Pancreas (tissue), 10 donors: ENCODE data around the gene TMEM150B. TPM values are rescaled to one million over a fixed set of nuclear protein-coding genes. Genes with fewer than 3 reads are reported as not detected.

Source experiments
- ATAC-seq, 4 donors: fragments of 200-7000 bp; cut with Tn5 transposase; one replicate each; pipeline versions ENCODE4 v1.8.0 to v1.9.1; 2020; ENCODE audit warnings: mild to moderate bottlenecking in 4 of 4, moderate library complexity in 4 of 4
- DNase-seq, 6 donors: peaks; one replicate each; pipeline ENCODE4 v3.0.0-alpha.2; 2020
- FAIRE-seq: peaks from 2 replicates; lab custom pipeline; 2012; peaks lifted over from hg19 to GRCh38; lab: Jason Lieb, UNC
- H3K27ac ChIP-seq, 4 donors: fragments of 200-600 bp; sonication (generic); 1 replicate in 3 of 4; 2 replicates in 1 of 4; pipeline versions ENCODE4 v1.5.0 to v1.8.0; 2020
- H3K27me3 ChIP-seq, 4 donors: fragments of 200-600 bp; one replicate each; pipeline ENCODE4 v1.8.0; 2021
- H3K36me3 ChIP-seq, 3 donors: fragments of 200-600 bp; sonication (generic) in 1 of 3; one replicate each; pipeline versions ENCODE4 v1.5.0 to v1.8.0; 2020 to 2021
- H3K4me1 ChIP-seq, 3 donors: fragments of 200-600 bp; one replicate each; pipeline ENCODE4 v1.8.0; 2021
- H3K4me3 ChIP-seq, 4 donors: fragments of 200-600 bp; sonication (generic) in 2 of 4; one replicate each; pipeline versions ENCODE4 v1.5.0 to v1.8.0; 2020 to 2021
- H3K9me3 ChIP-seq, 4 donors: fragments of 200-600 bp; one replicate each; pipeline ENCODE4 v1.8.0; 2021
- WGBS, 2 donors: extraction: QIAGEN DNeasy Blood & Tissue Kit; methylation state at CpG; one replicate each; pipeline ENCODE4 v1.1.7; 2013; 5-methylcytosine and 5-hydroxymethylcytosine counted together
- intact Hi-C, 3 donors: fragments of 100-400 bp; cut with DNase I; formaldehyde crosslinking; loops; one replicate each; pipeline versions ENCODE4 v1.11.1 to v1.14.2; 2022
- polyA plus RNA-seq, 2 donors: library from polyadenylated mRNA; stranded (reverse); fragments of 200-250 nt; gene quantifications; one replicate each; pipeline ENCODE4 v1.2.3, GENCODE V29; 2013
- total RNA-seq, 6 donors: library from RNA; stranded (reverse); fragmentation: NEBNext Ultra II Directional in 4 of 6; extraction: Animal tissue kit (Norgen Biotek cat#: 25700) in 4 of 6; gene quantifications; one replicate each; pipeline versions ENCODE4 v1.2.1 to v1.2.4, GENCODE V29; 2021 to 2023
- TF ChIP-seq, protein P1 (sequence below), 4 donors: fragments of 200-600 bp; sonication (generic) in 3 of 4; IDR thresholded peaks; one replicate each; pipeline versions ENCODE4 v1.5.0 to v1.8.0; 2021; ENCODE audit warnings: antibody characterized with exemption in 4 of 4
- donor health status: healthy with polysubstance abuse.
- donor health status: DM: no; HTN: no; CAD: no; lungs with moderate emphysema.
- donor health status: DM: no; HTN: no; CAD: no.
- donor health status: control.
- donor health status: control.
- donor health status: Bipolar disorder and iron deficiency.
- donor health status: DM: yes; HTN: yes; CAD: no.
- donor health status: DM: no; HTN: no; CAD: no.
- donor health status: DM: no; HTN: no; CAD: no.
- donor health status: DM: yes; HTN: yes; CAD: no.

Gene TMEM150B
- total and polyA plus RNA-seq, 8 donors, result 0.14 to 1.3 (median 0.57) TPM; not detected in 4

DNA sequence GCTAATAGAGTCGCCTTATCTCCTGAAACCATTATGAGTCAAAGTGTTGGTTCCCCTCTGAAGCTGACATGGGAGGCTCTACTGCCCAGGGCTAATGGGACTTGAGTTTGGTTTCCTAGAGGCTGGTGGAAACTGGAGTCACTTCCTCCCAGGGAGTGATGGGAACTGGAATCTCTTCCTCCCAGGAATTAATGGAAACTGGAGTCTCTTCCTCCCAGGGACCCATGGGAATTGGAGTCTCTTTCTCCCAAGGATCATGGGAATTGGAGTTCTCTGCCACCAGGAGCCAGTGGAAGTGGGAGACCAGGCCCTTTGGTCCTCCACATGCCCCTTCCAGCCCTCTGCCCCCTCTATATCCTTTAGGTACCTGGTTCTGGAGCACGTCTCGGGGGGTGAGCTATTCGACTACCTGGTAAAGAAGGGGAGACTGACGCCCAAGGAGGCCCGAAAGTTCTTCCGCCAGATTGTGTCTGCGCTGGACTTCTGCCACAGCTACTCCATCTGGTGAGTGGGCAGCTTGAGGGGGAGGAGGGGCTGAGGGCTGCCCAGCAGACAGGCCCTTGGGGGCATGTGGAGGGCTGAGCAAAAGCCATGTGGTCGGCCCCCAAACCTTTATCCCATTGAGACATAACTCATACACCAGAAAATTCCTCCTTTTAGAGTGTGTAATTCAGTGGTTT lies 35.9 kb downstream of the TMEM150B start:
- Histone ChIP-seq H3K4me1 (no peaks in the 10 kb centered on the region), H3K27ac (no peak overlapping the region), H3K4me3 (no peak overlapping the region), H3K9me3 (no peaks in the 10 kb centered on the region), H3K27me3 (no peaks in the 10 kb centered on the region), H3K36me3 (no peaks in the 10 kb centered on the region)
- FAIRE-seq, result no peak
- ATAC-seq, result no peak
- no peak for DNase-seq
- intact Hi-C loops, result no loop called here
- 84 to 92% methylated on average over 9 of the region's 9 CpGs for WGBS, 2 donors
- TF ChIP-seq, protein P1, sequence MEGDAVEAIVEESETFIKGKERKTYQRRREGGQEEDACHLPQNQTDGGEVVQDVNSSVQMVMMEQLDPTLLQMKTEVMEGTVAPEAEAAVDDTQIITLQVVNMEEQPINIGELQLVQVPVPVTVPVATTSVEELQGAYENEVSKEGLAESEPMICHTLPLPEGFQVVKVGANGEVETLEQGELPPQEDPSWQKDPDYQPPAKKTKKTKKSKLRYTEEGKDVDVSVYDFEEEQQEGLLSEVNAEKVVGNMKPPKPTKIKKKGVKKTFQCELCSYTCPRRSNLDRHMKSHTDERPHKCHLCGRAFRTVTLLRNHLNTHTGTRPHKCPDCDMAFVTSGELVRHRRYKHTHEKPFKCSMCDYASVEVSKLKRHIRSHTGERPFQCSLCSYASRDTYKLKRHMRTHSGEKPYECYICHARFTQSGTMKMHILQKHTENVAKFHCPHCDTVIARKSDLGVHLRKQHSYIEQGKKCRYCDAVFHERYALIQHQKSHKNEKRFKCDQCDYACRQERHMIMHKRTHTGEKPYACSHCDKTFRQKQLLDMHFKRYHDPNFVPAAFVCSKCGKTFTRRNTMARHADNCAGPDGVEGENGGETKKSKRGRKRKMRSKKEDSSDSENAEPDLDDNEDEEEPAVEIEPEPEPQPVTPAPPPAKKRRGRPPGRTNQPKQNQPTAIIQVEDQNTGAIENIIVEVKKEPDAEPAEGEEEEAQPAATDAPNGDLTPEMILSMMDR (IDR thresholded peaks at IDR 0.05), result no peak

DNA sequence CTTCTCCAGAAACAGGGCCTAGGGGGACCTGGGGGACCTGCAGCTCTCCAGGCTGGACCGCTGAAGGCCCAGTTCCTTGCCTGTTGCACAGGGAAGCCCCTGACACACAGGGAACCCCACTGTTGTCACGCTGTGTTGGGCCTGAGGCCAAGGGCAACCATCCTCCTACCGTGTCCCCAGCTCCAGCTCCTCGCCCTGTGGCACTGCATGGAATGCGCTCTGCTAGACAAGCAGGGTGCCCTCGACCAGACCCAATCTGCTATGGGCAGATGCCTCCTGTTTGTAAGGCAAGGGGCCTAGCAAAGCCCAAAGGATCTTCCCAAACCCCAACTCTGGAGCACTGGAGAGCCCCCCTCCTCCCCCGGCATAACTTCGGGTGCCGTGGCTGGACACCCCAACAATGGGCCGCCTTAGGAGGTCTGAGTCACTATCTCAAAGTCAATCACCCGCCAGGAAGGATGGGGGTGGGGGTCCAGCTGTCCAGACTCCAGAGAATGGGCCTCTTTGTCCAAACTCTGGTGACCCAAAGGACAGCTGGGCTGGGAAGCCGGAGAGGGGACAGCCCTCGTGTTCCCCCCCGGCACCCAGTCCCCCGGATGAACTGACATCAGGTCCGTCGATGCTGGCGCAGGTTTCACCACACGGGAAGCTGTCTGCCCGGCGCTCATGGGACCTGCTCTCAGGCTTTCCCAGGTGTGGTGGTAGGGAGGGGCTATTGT lies 37.6 kb downstream of the TMEM150B start:
- ATAC-seq, result no peak
- Histone ChIP-seq H3K4me3 (no peak overlapping the region), H3K27ac (no peak overlapping the region), H3K27me3 (no peaks in the 10 kb centered on the region), H3K9me3 (no peaks in the 10 kb centered on the region), H3K36me3 (no peaks in the 10 kb centered on the region), H3K4me1 (no peaks in the 10 kb centered on the region)
- WGBS, 2 donors, result 76 to 87% methylated on average over 21 of the region's 21 CpGs
- FAIRE-seq, result no peak
- intact Hi-C loops, result no loop called here
- TF ChIP-seq, protein P1 (IDR thresholded peaks at IDR 0.05), result no peak
- DNase-seq, result no peak

DNA sequence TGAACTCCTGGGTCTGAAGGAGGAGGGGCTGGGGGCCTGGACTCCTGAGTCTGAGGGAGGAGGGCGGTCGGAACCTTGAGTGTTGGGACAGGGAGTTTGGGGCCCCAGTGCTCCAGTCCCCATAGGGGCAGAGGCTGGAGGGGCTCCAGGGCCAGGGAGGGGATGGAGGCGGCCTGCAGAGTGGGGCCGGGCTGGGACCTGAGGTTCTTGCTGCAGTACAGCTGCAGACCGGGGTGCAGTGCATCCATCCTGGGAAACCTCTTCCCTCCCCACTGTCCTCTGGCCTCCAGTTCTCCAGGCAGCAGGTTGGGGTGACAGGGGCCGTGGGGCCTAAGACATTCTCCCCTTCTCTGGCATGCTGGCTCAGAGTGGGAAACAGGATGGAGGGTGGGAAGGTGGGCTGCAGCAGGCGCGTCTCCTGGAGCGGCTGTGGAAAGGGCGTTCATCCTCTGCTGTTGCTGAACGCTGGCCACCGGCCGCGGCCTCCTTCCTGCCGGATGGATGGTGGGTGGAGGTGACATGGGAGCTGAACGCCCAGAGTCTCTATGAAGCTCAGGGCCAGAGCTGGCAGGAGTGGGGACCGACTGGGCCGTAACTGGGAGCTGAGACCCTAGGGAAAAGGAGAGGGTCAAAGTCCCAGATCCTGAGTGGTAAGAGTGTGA lies 39.8 kb downstream of the TMEM150B start:
- H3K27ac ChIP-seq, result no peak overlapping the region
- no peak for FAIRE-seq
- intact Hi-C loops, result no loop called here
- TF ChIP-seq, protein P1 (IDR thresholded peaks at IDR 0.05), result no peak
- H3K4me1 ChIP-seq, result no peaks in the 10 kb centered on the region
- peak in 1 of 6 donors; percentile 77 for DNase-seq
- no peaks in the 10 kb centered on the region for H3K27me3 ChIP-seq
- no peak overlapping the region for H3K4me3 ChIP-seq
- H3K36me3 ChIP-seq, result no peaks in the 10 kb centered on the region
- 57 to 61% methylated on average over 15 to 18 of the region's 18 CpGs for WGBS, 2 donors
- H3K9me3 ChIP-seq, result no peaks in the 10 kb centered on the region
- ATAC-seq, result no peak

DNA sequence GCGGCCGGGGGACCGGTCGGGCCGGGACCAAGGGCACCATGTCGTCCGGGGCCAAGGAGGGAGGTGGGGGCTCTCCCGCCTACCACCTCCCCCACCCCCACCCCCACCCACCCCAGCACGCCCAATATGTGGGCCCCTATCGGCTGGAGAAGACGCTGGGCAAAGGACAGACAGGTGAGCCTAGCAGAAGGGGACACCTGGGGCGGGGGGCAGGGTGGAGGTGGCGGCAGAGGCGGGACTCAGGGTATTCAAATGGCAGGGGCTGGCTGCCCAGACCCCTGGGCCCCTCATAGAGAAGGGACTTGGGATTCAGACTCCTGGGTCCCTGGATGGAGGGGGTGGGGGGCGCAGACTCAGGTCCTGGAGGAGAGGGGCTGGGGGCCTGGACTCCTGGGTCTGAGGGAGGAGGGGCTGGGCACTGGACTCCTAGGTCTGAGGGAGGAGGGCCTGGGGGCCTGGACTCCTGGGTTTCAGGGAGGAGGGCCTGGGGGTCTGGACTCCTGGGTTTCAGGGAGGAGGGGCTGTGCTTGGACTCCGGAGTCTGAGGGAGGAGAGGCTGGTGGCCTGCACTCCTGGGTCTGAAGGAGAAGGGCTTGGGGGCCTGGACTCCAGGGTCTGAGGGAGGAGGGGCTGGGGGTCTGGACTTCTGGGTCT lies 40.6 kb downstream of the TMEM150B start:
- TF ChIP-seq, protein P1 (IDR thresholded peaks at IDR 0.05), result no peak
- ATAC-seq, result no peak
- no peak for DNase-seq
- Histone ChIP-seq H3K4me1 (peaks cover 0 to under 1% (median 0%) of the 10 kb centered on the region in 3 donors), H3K27ac (no peak overlapping the region), H3K4me3 (peak overlapping the region in 1 of 4 donors; percentile 30), H3K27me3 (no peaks in the 10 kb centered on the region), H3K36me3 (no peaks in the 10 kb centered on the region), H3K9me3 (no peaks in the 10 kb centered on the region)
- intact Hi-C loops, result no loop called here
- WGBS, 2 donors, result 27 to 30% methylated on average over 14 to 16 of the region's 16 CpGs
- FAIRE-seq, result no peak
